Esophagus muscularis mucosa (tissue), 3 donors: ENCODE measurements around the gene PDF.

Source experiments
- POLR2AphosphoS5 ChIP-seq, 2 donors: sonication (generic); formaldehyde crosslinking; IDR thresholded peaks; one replicate each; pipeline ENCODE4 v1.6.1; 2017; ENCODE audit warnings: antibody characterized with exemption in 2 of 2
- TF ChIP-seq, protein P1 (sequence below), 3 experiments: fragments of 200-600 bp in 2 of 3; fragments of 450-650 bp in 1 of 3; sonication (generic) in 2 of 3; IDR thresholded peaks; one replicate each; pipeline ENCODE4 v1.5.1; 2017 to 2019; ENCODE audit warnings: antibody characterized with exemption in 3 of 3, mild to moderate bottlenecking in 2 of 3, moderate library complexity in 1 of 3

GRCh38 chr16:69325784-69326171 lies 4.6 kb downstream of the PDF start:
- TF ChIP-seq POLR2AphosphoS5 (IDR thresholded peaks at IDR 0.05): no peak
- TF ChIP-seq, protein P1, sequence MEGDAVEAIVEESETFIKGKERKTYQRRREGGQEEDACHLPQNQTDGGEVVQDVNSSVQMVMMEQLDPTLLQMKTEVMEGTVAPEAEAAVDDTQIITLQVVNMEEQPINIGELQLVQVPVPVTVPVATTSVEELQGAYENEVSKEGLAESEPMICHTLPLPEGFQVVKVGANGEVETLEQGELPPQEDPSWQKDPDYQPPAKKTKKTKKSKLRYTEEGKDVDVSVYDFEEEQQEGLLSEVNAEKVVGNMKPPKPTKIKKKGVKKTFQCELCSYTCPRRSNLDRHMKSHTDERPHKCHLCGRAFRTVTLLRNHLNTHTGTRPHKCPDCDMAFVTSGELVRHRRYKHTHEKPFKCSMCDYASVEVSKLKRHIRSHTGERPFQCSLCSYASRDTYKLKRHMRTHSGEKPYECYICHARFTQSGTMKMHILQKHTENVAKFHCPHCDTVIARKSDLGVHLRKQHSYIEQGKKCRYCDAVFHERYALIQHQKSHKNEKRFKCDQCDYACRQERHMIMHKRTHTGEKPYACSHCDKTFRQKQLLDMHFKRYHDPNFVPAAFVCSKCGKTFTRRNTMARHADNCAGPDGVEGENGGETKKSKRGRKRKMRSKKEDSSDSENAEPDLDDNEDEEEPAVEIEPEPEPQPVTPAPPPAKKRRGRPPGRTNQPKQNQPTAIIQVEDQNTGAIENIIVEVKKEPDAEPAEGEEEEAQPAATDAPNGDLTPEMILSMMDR (IDR thresholded peaks at IDR 0.05): no peak
